Hindlimb muscle (tissue), 1 donor: ENCODE data around the gene CHKA. TPM values are rescaled to one million over a fixed set of nuclear protein-coding genes. Genes with fewer than 3 reads are reported as not detected.

Source experiments
- DNase-seq: peaks from one replicate; pipeline ENCODE4 v3.0.0-alpha.2; 2013
- polyA plus RNA-seq: library from polyadenylated mRNA; unstranded; fragments of 120-200 nt; gene quantifications from one replicate; pipeline ENCODE4 v1.2.1, GENCODE V29; 2013; ENCODE audit not compliant: insufficient read length

CHKA gene
- polyA plus RNA-seq, 1 donor = 20.4 TPM

DNA sequence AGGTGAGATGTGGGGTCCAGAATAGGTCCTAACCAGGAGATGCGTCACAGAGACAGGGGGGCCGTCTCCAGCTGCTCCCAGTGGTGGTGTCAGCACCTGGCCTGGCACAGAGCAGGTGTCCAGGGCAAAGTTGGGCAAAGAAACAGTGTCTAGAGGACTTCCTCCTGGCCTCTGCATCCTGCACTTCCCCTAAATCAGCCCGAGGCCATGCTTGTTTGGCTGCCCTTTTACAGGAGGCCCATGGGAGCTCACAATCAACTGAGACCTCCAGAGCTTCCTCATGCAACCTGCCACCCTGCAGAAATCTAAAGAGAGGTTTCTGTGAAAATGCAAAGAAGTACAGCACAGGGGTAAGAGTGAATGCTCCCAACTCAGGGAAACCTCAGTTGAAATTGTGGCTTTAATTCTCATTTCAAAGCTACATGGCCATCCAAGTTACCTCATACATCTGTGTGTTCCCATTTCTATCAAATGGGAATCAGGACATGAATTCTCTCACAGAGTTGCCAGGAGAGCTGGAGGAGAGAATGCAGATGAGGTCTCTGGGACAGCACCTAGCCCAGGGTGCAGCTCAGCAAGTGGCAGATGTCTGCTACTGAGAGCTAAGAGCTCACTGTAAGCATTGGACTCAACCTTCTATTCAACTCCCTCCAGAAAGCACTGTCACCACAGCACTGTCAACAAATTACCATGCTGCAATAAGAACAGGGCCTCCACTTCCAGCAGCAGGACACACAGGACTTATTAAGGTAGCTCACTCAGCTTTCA lies 49.7 kb downstream of the CHKA start:
- DNase-seq = no peak

DNA sequence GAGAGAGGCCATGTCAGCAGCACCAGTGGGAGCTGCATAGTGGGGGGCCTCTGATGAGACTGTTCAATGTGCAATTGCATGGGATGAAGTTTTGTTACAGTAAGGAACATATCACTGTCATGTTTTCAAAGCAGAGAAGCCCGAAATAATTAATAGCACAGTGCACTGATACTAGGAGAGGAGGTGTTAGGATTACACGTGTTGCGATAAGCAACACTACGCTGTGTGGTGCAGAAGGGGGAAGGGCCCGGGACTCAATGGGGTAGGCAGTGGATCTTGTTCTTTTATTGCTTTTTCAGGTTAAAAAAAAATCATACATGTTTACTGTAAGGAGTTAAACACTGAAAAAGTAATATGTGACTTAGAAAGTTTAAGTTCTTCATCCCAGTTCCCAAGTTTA lies 53.2 kb downstream of the CHKA start:
- no peak for DNase-seq

DNA sequence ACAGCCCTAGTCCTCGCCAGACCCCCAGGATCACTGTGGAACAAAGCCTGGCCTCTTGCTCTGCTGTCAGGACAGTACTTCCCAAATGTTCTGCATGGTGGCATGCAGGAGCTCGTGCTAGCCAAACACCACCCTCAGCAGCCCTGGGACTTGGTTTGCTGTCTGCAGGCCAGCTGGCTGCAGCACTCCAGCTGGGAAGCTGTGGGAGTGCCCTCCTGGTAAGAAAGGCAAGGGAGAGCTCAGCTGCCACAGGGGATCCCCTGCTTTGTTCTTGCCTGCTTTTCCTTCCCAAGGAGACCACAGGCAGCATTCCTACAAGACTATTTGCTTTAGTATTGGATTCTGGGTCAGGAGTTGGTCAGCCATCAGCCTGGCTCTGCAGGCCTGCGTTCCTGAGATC lies 54.4 kb downstream of the CHKA start:
- DNase-seq = no peak

- DNase-seq = no peak
Measured at GRCh38 chr11:68065841-68066240, 55.3 kb downstream of the CHKA start.

DNA sequence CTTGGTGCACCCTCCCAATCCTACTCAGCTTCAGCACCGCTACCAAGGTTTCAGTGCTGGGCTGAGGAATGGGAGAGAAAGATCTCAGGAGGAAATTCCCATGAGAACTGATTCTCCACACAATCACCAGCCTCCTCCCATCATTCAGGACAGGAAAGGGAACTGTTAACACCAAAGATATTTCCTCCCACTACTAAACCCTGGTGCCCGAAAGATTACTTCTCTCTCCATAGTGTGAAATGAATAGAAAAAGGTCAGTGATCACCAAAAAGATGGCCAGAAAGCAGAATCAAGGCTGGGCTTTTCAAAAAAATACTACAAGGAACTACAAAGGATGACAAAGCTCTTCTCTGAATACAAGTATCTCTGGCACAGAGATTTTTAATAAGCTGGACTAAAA lies 56.3 kb downstream of the CHKA start:
- DNase-seq = no peak

- no peak for DNase-seq
Measured at GRCh38 chr11:68061508-68061907, 59.7 kb downstream of the CHKA start.

GRCh38 chr11:68057807-68058206 lies 63.4 kb downstream of the CHKA start:
- no peak for DNase-seq

DNA sequence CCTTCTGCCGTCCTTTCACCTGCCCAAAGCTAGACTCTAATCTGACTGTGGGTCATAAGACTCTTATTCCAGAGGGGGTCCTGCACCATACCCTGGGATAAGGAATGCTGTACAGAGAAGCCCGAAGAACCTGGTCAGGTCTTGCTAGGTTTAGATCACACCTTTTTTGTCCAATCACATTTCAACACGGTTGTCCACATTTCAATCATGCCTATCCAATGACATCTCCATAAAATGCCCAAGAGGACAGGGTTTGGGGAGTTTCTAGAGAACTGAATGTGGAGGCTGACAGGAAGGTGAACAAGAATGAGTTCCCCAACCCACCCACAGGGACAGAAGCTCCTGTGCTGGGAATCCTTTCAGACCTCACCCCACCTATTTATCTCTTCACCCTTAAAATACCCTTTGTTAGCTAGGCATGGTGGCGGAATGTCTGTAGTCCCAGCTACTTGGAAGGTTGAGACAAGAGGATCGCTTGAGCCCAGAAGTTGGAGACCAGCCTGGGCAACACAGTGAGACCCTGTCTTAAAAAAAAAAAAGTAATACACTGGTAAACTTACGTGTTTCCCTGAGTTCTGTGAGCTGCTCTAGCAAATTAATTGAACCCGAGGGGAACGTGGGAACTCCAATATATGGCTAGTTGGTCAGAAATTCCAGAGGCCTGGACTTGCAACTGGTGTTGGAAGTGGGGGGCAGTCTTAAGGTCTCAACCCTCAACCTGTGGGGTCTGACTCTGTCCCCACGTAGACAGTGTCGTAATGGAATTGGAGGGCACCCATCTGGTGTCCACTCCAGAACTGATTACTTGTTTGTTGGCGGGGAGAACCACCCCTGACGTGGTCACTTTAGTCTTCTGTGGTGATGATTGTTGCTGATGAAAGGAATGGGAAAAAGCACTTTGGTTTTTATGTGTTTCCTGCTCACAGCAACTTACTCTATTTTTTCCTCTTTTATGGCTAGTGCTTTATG lies 64.6 kb downstream of the CHKA start:
- DNase-seq = no peak

DNA sequence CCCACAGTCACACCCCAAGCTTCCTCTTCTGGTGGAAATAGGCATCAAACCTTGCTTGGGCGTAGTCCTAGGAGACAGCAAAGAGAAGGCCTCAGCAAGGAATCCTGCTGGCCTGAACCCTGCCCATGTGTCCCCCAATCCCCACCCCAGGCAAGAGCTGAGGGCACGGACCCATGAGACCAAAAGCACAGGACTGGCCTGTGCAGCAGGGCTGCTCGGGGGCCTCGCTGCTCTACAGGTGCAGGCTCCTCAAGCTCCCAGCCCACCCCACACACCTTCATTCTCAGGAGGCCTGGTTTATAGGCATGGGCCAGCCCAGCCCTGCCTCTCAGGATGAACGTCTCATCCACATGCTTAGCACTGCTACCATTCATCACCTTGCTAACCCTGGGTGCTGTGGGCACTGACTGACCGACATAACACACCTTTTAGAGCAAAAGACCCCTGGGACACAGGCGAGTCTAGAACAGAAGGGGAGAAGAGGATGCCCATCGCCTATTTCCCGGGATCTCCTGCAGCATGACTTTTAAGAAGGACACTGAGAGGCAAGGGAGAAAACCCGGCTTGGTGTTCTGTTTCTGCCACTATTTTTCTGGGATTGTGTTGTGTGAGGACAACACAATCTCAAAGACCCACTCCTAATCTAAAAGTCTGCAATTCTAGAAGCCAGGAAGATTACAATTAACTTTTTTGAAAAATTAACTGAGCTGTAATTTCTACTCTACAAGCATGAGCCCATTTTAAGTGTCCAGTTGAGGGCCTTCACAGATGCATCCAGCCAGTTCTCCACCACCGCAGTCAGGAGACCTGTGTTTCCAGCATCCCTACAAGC lies 67.0 kb downstream of the CHKA start:
- DNase-seq = no peak

DNA sequence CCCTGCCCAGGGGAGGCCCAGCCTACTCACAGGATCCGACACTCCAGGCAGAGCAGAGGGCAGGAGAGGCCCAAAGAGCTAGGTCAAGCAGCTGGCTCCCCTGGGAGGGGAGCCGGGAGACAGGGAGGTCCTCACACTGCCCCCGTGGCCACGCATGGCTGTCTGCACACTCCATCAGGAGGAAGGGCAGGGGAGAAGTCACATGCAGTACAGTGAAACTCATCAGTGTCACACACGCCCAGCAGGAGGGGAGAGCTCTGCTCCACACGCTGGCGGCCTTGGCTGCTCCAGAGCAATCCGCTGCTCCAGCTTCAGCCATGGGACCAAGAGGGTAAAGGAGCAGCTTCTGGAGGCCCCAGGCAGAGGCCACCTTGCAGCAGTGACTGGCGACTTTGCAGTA lies 68.1 kb downstream of the CHKA start:
- no peak for DNase-seq

GRCh38 chr11:68052137-68052873 lies 68.9 kb downstream of the CHKA start:
- no peak for DNase-seq

DNA sequence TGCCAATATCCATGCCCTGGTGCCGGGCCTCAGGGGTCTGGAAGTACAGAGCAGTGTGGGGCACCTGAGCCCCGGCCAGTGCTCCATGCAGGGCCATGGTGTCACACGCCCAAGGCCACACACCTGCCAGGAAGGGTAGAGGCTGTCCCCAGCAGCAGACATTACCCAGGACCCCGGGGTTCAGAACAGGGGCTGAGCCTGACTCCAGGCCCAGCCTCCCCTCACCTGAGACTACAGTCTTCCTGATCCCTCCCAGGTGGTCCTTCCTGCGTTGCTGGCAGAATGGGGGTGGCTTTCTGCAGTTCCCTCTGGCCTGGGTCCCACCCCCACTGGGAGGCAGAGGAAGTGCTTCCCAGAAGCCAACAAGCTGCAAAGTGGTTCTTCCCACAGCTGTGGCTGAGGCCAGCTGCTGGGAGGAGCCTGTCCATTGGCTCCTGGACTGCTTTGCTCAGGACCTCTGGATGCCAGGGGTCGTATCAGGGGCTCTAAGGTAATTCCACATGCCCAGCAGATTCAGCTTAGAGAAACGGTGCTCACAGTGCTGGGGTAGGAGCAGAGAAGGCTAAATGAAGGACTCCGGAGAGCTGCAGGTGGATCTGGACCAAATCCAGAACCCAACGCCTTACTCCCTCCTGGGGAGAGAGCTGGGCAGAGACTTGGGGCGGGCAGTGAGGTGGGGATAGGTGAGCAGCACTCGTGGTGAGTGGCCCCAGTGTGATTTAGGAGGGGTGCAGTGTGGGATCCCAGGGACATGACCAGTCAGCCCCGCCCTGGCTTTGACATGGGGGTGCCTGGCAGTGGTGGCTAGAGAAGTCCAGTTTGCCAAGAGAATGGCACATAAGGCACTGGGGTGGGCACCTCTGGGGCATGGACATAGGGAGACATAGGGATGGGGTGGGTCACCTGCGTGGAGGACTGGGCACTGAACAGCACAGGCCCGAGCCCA lies 69.7 kb downstream of the CHKA start:
- no peak for DNase-seq

DNA sequence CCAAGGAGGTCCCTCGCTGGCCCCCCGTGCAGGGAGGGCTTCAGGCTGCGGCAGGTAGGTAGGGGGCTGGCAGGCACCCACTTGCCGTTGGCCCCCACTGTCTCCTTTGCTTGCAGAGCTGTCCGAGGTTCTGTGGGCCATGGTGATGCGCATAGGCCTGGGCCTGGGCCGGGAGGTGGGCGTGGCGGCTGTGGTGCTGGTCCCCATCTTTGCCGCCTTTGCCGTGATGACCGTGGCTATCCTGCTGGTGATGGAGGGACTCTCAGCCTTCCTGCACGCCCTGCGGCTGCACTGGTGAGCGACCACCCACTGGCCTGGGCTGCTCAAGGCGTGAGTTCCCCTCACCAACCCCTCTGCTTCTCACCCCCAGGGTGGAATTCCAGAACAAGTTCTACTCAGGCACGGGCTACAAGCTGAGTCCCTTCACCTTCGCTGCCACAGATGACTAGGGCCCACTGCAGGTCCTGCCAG lies 70.8 kb downstream of the CHKA start:
- no peak for DNase-seq

DNA sequence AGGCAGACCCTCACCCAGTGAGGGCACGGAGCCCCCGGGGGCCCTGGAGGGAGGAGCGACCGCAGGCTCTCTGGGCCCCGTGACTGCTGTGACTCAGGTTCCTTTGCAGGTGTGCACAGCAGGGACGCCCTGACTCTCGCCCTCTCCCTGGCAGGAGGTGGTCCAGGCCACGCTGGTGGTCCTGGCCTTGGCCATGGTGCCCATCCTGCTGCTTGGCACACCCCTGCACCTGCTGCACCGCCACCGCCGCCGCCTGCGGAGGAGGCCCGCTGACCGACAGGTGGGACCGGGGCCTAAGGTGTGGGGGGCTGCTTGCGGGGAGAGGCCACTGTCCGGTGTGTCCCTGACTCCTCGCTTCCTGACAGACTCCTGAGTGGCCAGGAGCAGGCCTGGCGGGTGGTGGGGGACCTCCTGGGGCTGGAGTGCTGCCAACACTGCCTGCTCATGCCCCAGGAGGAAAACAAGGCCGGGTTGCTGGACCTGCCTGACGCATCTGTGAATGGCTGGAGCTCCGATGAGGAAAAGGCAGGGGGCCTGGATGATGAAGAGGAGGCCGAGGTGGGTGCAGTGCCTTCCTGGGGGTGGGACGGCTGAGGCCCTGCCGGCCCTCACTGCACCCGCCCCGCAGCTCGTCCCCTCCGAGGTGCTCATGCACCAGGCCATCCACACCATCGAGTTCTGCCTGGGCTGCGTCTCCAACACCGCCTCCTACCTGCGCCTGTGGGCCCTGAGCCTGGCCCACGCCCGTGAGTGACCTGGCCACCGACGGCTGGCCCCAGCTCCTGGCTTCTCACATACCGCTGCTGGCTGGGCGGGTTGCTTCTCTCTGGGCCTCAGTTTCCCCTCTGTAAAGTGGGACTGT lies 71.4 kb downstream of the CHKA start:
- DNase-seq = no peak

GRCh38 chr11:68048681-68049508 lies 72.3 kb downstream of the CHKA start:
- DNase-seq = no peak

DNA sequence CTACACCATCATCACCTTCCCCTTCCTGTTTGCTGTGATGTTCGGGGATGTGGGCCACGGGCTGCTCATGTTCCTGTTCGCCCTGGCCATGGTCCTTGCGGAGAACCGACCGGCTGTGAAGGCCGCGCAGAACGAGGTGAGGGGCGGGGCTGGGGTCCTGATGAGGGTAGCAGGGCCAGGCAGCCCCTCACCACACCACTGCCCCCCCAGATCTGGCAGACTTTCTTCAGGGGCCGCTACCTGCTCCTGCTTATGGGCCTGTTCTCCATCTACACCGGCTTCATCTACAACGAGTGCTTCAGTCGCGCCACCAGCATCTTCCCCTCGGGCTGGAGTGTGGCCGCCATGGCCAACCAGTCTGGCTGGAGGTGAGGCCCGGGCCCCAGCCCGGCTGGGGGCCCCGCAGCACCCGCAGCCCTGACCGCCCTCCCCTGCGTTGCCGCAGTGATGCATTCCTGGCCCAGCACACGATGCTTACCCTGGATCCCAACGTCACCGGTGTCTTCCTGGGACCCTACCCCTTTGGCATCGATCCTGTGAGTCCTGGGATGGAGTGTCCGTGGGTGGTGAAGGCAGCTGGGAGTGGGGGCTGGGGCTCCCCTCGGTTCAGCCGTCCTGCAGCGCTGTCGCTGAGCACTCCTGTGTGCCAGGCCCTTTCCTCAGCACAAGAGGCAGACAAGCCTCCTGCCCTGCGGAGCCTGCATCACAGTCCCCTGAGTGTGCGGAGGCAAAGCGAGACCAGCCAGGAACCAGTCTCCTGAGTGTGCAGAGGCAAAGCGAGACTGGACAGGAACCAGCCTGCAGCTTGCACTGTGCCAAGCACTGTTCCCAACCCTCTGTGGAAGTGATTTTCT lies 73.5 kb downstream of the CHKA start:
- DNase-seq = no peak

GRCh38 chr11:68044898-68045351 lies 76.3 kb downstream of the CHKA start:
- no peak for DNase-seq
